Fibroblast of the aortic adventitia (primary cell): ENCODE measurements around the gene RBM23. TPM values are rescaled to one million over a fixed set of nuclear protein-coding genes. Genes with fewer than 3 reads are reported as not detected.

Source experiments
- DNase-seq: peaks from one replicate; pipeline ENCODE4 v3.0.0-alpha.2; 2010; ENCODE audit warnings: low read depth
- H3K4me3 ChIP-seq: 2 replicates; pipeline ENCODE4 v1.5.1; 2011; ENCODE audit warnings: low read depth, mild to moderate bottlenecking, control low read depth, low read length, moderate library complexity
- total RNA-seq: library from RNA; depleted of rRNA; stranded (reverse); fragments of >200 nt; gene quantifications from 2 replicates; pipeline ENCODE4 v1.2.3, GENCODE V29; 2012; ENCODE audit warnings: low replicate concordance
- TF ChIP-seq, protein P1 (sequence below): IDR thresholded peaks from 2 replicates; pipeline ENCODE4 v1.5.1; 2011; ENCODE audit warnings: mild to moderate bottlenecking, low read length, control low read depth, inconsistent platforms; ENCODE audit not compliant: insufficient read depth

RBM23 gene
- total RNA-seq, 1 donor, result 101 TPM

DNA sequence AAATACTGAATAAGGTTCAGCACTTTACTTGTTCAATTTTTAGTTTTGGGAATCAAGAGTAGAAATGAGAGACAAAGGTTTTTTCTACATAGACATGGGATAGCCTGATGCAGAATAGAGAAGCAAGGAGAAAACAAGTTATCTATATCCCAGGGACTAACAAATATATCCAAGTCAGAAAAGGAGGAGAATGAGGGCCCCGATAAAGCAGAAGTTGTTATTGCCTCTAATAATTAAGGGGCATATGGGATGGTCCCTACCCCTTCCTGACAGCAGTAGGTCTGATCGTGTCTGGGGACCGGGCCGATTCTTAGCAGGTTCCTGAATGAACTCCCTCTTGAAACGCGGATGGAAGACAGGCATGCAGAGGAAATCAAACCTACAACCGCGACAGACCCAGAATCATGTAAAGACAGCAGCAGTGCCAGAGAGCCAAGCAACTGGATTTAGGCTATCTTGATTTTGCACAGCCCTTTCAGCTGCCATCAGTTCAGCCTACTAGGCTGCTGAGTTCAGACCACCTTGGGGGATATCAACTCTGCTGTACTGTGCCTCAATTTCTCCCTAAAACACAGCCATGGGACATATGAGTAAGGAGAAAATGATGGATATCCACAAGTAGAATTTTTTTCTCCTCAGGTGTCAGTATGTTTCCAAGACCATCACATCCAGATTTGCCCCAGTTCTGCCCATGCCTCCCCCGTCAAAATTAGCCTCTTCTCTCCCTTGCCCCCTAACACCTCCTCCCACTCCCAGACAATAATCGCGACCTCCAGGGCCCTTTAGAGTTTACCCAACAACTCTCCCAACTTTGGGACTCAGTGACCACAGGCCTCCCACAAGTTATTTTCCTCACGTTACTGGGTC is 9.5 kb upstream of the RBM23 start:
- no peak for DNase-seq
- TF ChIP-seq, protein P1, sequence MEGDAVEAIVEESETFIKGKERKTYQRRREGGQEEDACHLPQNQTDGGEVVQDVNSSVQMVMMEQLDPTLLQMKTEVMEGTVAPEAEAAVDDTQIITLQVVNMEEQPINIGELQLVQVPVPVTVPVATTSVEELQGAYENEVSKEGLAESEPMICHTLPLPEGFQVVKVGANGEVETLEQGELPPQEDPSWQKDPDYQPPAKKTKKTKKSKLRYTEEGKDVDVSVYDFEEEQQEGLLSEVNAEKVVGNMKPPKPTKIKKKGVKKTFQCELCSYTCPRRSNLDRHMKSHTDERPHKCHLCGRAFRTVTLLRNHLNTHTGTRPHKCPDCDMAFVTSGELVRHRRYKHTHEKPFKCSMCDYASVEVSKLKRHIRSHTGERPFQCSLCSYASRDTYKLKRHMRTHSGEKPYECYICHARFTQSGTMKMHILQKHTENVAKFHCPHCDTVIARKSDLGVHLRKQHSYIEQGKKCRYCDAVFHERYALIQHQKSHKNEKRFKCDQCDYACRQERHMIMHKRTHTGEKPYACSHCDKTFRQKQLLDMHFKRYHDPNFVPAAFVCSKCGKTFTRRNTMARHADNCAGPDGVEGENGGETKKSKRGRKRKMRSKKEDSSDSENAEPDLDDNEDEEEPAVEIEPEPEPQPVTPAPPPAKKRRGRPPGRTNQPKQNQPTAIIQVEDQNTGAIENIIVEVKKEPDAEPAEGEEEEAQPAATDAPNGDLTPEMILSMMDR, result no peak
- H3K4me3 ChIP-seq, result peak overlapping the region; percentile 98

DNA sequence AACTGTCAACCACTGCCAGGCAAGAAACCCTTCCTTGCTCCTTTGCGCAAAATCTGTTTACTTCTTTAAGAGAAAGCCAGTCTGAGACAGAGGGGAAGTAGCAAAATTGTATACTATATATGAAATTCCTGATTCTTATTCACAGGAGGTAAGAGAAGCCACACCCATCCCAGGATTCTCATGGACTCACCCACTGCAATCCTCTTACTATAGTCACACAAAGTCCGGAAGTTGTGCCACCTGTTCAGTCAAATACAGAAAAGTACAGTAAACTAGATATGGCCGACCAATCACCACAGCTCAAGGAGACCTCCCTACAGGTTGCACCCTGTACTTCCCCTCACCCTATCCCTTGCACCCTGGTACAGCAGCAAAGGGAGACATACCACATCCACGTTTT is 7.4 kb upstream of the RBM23 start:
- H3K4me3 ChIP-seq, result no peak overlapping the region
- no peak for DNase-seq
- TF ChIP-seq, protein P1, result no peak

DNA sequence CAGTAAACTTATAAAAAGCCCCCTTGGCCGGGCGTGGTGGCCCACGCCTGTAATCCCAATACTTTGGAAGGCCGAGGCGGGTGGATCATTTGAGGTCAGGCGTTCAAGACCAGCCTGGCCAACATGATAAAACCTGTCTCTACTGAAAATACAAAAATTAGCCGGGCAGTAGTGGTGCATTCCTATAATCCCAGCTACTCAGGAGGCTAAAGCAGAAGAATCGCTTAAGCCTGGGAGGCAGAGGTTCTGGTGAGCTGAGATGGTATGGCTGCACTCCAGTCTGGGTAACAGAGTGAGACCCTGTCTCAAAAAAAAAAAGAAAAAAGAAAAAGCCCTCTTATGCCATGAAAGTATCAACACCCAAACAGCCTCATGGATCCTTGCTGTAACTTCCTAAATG is 6.6 kb upstream of the RBM23 start:
- H3K4me3 ChIP-seq, result no peak overlapping the region
- no peak for DNase-seq
- TF ChIP-seq, protein P1, result no peak

DNA sequence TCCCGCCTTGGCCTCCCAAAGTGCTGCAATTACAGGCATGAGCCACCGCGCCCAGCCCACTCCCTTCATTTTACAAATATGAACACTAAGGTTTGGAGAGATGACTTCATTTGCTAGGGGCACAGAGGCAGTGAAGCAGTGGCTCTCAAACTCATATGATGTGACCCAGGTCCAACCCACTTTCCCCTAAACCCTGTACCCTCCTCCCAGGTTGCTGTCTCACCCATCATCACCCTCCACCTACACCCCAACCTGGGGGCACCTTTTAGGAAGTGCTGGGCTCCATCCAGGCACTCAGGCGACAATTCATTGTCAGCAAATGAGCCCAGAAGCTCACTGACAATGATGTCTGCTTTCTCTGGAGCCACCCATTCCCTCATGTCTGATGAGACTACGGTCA is 4.8 kb upstream of the RBM23 start:
- no peak for DNase-seq
- TF ChIP-seq, protein P1, result no peak
- no peak overlapping the region for H3K4me3 ChIP-seq

DNA sequence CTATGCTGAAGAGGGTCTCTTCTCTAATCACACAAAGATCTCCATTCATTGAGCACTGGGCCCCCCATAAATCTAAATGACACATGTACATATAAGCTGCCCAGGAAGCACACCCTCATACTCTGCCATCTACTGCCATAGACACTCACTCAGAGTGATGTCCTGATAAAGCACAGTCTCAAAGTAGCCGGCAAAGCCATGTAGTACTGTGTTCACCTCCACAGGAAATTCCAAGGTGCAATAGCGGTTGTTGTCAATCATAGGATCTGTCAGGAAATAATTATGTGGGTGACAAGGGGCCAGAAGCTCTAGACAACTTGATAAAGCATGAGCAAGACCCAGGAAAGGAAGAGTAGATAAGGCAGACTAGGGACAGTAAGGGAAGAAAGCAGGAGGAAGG is 3.3 kb upstream of the RBM23 start:
- no peak overlapping the region for H3K4me3 ChIP-seq
- DNase-seq, result no peak
- TF ChIP-seq, protein P1, result no peak

DNA sequence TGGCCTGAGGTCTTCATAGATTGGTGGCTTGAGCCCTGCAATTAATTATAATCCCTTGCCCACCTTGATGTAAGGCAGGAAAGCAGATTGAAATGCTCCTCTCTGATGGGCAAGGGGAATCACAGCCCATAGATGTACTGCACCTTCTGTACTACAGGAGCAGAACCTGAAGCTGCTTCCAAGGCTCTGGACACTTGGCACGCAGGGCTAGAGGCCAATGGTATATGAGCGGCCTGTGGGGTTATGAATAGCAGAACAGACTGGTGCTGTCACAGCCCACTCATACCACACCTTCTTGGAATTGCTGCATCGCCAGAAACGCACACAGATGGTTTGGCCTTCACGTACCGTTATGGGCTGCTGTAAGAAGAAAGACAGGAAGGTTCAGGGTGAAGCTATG is 1.7 kb upstream of the RBM23 start:
- no peak for DNase-seq
- TF ChIP-seq, protein P1, result no peak
- H3K4me3 ChIP-seq, result no peak overlapping the region

DNA sequence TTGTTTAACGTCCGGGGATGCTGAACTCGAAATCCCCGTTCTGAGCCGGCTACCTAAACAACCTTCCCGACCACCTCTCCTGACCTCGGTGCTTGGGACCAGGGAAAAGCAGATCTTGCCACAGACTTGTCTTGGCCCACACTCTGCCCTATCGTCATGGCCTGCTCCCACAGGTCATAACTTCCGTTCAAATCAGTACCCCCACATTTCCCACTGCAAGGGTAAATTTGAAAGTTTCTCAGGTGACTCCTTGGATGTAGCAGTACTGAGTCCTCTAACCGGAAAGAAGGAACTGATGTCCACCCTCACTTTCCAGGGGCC is 612 bp upstream of the RBM23 start:
- no peak for DNase-seq
- peak overlapping the region; percentile 54 for H3K4me3 ChIP-seq
- TF ChIP-seq, protein P1, result no peak
